GM19238 (cell line): Measurements from ENCODE around the gene TBL1X.

Source experiments
- DNase-seq: peaks from one replicate; pipeline ENCODE4 v3.0.0; 2011; ENCODE audit warnings: low spot score; ENCODE audit not compliant: insufficient read length

The TBL1X gene

DNA sequence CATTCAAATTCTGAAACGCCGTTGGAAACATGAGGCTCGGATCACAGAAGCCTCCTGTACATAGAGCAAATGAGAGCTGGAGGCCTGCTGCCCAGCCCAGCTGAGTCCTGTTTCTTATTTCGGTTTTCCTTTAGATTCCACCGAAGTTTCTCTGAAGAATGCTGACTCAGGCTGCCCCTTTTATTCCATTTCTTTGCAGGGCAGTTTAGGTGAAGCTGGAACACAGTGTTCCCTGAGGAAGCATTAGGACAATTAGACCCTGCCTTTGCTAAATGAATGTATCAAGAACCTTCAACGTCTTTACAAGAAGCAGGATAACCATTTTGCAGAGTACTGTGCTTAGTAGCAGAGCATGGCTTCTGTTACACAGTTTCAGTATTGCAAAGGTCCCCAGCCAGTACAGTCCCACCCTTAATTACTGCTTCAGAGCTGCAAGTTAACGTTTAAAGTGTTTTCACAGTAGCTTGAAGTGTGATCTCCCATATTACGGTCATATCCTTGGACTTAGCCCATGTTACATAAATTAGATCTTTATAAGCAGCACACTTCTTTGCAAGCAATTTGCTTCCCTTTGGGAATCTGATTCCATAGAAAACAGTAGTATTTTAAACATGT, 117.0 kb downstream of the TBL1X start:
- no peak for DNase-seq

DNA sequence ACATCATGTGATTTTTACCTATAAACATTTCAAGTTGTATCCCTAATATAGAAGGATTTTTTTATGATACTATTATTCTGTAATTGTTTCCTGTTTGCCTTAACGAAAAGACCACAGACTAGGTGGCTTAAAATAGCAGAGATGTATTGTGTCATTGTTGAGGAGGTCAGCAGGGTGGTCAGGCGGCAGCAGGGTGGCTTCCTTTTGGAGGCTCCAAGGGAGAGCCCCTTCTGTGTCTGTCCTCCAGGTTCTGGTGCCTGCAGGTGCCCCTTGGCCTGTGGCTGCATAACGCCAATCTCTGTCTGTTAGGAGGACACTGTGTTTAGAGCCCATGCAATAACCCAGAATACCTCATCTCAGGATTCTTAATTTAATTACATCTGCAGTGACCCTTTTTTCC, 118.1 kb downstream of the TBL1X start:
- DNase-seq = no peak

DNA sequence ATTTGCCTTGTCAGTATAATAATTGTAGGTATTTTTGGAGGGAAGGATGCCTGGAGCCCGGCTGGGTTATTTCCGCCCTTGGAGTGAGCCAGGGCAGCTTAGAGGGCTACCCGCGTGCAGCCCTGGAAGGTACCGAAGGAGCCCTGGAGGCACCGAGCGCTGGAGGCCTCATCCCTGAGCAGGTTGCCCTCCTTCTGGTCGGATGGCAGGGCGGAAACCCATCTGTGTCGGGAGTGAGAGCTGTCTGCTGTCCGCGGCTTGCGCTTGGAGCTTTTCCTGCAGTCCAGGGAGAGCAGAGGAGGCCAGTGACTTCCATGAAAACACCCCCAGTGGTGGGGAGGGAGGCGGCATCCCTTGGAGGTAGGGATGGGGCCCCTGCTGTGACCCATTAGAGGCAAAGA, 122.1 kb downstream of the TBL1X start:
- DNase-seq = no peak

- no peak for DNase-seq
These were observed 122.8 kb downstream of the TBL1X start for GRCh38 chrX:9587642-9588041.

DNA sequence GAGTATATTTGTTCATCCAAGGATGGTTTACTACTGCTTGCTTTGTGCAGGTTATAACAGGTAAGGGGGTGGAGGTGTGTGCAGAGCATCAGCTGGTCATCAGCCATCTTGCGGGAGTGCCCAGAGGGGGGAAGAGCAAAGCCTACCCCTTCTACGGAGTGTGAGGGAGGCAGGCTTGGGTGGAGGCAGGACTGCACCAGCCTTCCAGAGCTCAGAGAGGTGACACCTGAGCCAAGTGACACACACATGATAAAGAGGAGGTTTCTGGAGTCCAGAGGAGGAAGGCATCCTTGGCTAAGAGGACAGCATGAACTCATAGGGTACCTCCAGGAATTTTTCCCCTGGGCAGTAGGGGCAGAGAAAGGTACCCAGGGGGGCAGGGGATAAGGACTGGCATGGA, 126.6 kb downstream of the TBL1X start:
- no peak for DNase-seq

- DNase-seq = no peak
These were observed 128.9 kb downstream of the TBL1X start for GRCh38 chrX:9593756-9594155.

DNA sequence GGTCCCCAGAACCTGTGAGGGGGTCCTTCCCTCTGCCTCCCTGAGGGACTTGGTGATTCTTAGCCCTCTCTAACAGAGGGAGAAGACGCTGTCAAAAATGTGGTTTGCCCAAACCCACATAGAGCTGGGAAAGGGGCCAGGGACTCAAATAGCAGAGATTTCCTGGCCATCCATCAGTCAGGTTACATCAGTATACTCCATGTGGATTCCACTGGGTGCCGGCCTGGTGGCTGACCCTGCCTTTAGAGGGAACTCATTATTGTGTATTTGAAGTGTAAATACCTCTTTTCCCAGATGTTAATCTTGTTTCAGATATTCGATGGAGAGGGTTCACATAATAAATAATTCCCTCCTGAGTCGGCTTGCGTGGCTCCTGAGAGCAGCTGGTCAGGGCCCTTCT, 130.3 kb downstream of the TBL1X start:
- DNase-seq = no peak

GRCh38 chrX:9596837-9597236, 132.0 kb downstream of the TBL1X start:
- no peak for DNase-seq

DNA sequence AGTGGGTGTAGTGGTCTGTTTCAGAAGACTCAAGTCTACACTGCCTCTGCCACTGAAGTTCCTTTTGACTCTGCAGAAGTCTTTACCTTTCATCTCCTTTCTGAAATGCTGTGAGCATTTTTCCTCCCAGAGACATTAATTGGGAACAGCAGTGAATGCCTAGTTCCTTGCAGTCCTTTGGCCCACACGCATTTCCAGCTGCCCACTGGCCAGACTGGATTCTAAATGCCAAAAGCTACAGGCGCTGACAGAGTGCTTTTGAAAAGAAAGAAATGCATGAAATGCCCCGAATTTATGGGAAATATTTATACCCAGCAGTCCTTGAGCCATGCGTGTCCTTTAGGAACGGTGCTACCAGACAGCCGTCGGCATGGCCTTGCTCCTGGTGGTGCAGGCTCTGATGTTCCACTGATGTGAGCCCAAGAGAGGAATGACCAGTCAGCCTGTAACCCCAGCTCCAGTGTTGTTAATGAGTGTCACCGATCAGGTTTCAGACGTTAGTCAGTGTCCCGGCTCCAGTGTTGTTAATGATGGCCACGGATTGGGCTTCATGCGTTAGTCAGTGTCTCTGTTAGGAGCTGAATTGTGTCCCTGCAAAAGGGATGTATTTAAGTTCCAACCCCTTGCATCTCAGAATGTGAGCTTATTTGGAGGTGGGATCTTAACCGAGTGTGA, 132.6 kb downstream of the TBL1X start:
- DNase-seq = no peak

DNA sequence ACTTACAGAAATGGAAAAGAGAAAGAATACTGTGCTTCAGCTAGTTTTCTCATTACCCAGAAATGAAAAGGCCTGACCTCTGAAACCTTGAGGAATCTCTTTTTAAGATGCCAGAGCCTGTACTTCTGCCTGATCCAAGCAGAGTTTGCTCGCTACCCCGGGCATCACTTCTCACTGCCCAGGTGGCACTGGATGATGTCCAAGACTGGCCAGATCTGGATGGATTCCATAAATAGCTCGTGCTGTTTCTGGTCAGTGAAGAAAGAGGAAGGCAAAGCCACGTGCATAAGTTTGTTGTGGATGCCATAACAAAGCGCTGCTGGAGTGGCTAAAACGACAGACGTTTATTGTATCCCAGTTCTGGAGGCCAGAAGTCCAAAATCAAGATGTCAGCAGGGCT, 133.5 kb downstream of the TBL1X start:
- no peak for DNase-seq

DNA sequence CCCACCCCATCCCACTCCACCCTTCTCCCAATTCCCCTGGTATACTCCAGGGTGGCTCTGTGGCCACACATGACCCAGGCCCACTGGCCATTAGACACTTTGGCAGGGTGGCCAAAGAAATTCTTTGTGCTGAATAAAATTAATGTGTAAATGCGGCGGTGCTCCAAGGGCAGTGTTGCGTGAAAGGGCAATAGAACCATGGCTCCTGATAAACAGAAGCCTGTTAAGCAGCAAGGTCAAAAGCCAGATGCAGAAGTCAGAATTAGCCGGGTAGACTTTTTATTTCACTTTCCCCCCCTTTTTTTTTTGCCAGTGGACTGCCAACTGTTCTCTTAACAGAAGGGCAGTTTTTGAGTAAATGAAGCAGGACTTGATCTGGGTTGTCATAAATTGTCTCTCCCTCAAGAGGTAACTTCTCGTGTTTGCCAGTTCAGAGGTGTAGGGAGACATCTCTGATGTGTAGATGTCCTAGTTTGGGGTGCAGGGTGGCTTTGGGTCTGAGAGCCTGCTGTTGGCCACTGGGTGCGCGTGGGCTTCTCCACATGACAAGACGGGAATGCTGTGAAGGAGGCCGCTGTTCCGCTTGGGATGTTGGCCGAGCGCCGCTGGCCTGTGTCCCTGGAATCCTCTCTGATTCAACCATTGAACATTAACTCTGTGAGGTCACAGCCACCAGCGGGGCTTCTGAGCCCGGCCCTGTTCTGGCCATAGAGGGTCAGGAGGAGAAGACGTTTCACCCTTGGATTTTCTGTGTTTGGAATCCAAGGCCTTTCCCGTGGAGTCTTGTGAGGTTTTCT, 139.5 kb downstream of the TBL1X start:
- no peak for DNase-seq

DNA sequence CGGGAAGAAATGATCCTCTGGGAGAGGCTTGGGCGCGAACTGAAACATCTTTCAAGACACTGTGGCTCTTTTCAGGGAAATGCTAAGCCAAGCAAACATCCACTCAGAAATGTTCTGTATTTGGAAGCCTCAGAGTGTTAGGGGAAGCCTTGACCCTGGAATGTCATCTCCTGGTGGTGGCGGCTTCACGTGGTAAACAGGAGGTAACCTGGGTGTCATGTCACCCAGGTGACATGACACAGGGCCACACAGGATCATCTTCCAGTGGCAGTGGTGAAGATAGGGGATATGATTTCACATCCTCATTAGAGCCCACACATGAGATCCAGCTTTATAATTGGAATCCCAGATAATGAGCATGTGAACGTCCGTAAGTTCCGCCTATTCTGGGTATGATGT, 140.0 kb downstream of the TBL1X start:
- DNase-seq = no peak

DNA sequence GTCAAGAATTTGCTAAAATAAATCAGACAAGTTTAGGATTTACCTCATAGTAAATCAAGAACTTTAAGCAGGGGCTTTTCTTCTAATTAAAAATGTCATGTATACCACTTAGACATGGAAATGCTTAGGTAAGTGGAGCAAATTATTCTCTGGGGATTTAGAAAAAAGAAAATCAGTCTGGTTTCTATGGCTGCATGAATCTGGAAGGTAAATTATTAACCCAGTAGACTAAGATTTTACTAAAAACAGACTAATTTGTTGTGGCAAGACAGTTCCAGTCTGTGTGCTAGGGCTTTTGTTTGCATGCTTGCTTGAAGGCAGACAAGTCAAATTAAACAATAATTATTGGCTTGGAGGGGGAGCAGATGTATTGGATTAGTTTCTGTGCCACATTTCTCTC, 140.6 kb downstream of the TBL1X start:
- DNase-seq = no peak

DNA sequence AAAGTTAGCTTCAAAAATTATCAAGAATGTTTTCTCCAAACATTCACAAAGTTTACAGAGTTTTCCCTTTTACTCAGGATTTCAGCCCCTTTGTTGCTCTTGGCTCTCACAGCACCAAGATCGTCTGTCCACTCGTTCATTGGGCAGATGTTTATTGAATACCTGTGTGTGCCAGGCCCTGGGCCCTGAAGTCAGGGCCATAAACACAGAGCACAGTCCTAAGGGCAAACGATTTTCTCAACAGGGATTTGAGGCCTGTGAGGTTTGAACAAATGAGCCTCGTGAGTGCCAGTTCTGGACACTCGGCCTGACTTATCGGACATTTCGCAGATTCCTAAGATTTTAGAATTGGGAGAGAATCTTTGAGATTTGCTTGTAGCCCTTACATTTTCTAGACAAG, 142.1 kb downstream of the TBL1X start:
- DNase-seq = no peak

- DNase-seq = no peak
These were observed 144.6 kb downstream of the TBL1X start for GRCh38 chrX:9609499-9609898.

DNA sequence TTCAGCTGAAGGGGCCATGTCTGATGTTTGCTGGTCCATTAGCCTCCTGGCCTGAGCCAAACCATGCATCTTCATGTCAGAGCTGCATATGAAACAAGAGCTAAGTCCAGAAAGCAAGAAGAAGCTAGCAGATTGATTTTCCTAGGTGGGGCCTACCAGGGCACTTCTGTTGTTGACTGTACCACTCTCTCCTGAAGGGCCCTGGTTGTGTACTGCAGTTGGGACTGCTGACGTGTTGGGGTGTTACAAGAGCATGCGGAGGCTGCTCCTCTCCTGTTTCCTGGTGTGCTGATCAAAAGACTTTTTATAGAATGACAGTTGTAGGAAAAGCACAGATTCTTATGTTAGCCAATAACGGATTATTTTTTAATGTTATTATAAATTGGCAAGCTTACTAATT, 145.1 kb downstream of the TBL1X start:
- no peak for DNase-seq

DNA sequence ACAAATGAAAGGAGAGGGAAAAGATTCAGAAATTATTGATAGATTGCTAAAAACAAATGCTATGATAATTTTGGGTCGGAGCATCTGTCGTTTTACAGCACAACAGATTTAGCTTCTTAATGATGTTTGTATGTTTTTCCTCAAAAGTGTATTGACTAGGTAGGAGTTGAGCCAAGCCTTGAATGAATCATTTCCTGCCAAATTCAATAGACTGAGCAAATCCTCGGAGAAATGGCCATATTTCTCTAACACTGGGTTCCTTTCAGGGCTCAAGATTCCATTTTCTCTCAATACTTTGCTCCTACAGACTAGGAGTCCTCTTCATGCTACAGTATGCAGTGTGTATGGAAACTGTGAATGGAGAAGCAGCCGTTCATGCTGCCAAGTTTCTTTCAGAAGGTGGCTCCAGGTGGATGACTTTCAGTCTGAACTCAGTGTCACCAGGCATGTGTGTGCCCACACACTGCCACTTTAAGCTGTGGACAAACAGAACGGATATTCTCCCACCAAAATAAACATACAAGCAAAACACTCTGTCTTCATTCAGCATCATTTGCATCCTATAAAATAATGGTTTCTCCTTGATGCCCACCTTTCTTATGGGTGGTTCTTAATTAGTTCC, 146.0 kb downstream of the TBL1X start:
- no peak for DNase-seq

- DNase-seq = no peak
These were observed 146.7 kb downstream of the TBL1X start for GRCh38 chrX:9611436-9612145.

DNA sequence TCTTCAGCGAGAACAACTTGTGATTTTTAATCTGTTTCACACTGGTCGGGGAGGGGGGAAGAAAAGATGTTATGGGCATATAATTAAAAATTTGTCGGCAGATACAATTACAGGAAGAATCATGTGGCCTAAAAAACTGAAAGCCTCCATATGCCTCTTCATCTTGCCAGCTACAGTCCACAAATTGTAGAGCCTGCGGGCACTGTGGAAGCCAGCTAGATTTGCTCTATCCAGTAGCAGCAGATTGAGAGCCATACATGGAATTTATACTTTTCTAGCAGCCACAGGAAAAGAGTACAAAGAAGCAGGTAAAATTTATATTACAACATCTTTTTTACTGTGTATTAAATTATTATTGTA, 147.3 kb downstream of the TBL1X start:
- no peak for DNase-seq

DNA sequence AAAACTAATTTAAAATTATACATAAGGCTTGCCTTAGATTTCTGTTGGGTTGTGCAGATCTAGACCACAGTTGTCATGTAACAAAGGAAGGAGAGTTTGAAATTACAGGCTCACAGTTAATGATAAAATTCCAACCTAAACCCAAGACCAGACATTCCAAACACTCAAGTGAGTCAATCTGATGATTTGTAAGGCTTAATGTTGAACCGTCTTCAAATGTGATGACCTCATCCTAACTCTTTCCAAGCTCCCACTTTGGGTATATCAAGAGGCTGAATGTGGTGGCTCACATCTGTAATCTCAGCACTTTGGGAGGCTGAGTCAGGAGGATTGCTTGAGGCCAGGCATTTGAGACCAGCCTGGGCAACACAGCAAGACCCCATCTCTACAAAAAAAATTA, 149.2 kb downstream of the TBL1X start:
- DNase-seq = no peak

- DNase-seq = no peak
These were observed 154.3 kb downstream of the TBL1X start for GRCh38 chrX:9619133-9619532.

- no peak for DNase-seq
These were observed 154.7 kb downstream of the TBL1X start for GRCh38 chrX:9619581-9619980.
